Measurements from ENCODE around the gene POM121C. TPM values are rescaled to one million over a fixed set of nuclear protein-coding genes. Genes with fewer than 3 reads are reported as not detected.
"Not testable (repeated sequence)": the region's sequence is repeated elsewhere in the genome, so short reads cannot be mapped to it uniquely, and the experiment has no call there.

Gene POM121C
- total RNA-seq, 1 donor from 2014 or later: 19.5 TPM

DNA sequence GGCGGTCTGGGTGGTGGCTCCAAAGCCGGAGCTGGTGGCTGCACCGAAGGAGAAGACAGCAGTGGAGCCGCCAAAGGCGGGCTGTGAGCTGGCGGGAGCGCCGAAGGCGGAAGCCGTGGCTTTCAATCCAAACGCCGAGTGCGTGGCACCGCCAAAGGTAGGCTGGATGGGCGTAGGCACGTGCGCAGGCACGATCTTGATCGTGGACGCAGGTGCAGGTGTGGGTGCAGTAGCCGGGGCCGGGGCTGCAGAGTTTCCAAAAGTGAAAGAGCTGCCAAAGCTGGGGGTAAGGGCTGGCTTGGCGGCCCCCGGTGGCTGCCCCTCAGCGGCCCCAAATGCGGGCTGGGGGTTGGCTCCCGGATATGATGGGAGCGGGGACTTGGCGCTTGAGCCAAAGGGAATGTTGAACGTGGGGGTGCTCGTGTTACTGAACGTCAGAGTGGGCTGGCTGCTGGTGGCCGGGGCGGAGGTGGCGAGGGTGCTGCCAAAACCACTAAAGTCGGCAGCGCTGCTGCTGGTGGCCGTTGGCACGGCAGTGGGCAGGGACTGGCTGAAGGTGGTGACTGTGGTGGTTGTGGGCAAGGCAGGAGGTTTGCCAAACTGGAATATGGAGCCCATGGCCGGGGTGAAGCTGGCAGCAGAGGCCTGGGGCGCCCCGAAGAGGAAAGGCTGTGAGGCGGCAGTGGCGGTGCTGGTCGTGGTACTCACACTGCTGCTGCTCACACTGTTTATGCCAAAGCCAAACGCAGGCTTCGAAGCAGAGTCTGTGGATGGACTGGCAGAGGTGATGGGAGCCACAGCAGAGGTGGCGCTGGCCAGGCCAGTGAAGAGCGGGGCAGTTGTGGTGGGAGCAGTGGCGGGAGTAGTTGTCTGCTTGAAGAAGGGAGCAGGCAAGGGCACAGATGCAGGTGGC is 64.0 kb downstream of the POM121C start:
- not testable (repeated sequence) for DNase-seq

DNA sequence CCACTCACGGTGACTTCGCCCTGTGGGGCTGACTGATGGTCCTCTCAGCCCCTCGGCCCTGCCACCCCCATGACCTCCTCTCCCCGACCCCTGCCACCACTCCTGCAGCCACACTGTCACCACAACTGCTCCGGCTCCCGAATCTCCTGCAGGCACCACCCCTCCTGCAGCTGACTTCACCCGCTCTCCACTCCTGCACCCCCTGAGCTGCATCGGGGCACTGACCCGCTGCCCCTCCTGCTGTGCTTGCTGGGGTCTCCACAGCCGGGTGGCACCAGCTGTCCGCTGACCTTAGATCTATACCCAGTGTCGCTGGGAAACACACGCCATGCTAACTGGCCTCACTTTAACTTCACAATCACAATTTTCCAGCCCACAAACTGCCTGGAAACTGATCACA is 65.9 kb downstream of the POM121C start:
- DNase-seq: not testable (repeated sequence)

DNA sequence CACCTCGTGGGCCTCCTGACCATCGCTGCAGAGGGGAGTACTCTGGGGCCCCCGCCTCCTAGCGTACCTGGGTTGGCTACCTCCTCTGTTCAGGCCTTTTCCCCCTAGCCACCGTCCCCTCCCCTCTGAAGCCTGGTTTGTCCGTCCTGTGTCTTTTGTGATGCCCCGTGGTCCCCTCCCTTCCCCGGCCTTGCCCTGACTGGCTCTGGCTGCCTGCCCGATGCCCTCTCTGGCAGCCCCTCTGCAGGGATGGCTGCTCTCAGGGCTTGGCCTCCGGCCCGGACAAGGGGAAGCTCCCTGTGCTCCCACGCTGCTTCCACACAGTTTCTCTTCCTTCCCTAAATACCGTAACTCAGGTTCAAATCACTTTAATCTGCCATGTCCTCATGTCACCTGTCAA is 66.4 kb downstream of the POM121C start:
- peak; percentile 30 for DNase-seq

DNA sequence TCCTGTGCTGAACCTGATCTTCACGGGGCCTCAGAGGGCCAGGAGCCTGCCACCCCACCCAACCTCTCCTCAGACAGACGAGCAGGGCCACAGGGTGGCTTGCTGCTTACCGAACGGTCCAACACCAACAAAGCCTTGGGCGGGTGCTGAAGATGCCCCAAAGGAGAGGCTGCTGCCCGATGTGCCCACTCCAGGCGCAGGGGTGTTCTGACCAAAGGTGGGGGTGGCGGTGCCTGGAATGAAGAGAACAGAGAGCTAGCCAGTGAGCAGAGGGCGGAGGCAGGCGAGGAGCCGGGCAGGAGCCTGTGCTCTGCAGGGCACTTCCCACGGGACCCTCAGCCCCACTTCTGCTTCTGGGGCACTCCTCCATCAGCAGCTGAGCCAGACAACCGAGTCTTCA is 66.9 kb downstream of the POM121C start:
- not testable (repeated sequence) for DNase-seq

DNA sequence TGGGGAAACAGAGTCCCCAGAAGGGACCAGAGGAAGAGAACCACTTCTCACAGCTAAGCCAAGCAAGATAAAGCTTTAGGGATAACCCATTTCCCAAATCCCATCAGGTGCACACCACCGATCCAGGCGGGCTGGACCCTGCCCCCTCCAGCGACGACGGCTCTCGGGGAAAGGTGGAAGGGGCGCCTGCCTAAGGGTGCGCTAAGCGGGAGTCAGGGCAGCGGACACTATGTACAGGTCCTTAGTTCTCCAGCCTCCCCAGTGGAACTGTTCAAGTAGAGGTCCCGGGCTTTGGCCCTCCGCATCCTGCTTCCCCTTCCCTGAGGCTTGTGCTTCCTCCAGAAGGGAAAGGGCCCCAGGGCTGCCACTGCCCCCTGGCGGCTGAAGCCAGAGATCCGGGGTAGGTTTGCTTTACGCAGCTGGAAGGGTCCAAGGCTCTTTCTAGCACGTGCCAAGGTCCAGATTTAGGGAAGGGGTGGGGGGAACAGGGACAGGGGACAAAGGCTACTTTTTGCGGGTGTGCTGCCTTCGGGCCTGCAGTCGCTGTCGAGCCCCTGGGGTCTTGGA is 67.7 kb downstream of the POM121C start:
- DNase-seq: not testable (repeated sequence)

DNA sequence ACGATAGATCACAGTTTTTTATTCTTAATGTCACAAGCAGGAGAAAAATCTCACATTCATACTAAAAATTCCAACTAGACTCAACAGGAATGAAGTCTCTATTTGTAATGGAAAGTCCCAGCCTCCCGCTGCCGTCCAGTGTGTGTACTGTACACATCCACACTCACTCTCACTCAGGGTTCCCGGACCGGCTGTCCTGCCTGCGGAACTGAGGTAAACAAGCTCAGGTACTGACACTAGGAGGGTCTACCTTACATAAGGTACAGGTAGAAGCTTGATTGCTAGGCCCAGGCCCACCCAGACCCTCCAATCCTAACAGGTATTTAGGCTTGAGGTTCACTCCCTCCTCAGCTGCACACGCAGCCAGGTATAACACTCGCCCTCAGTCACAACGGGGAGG is 69.3 kb downstream of the POM121C start:
- DNase-seq: not testable (repeated sequence)

DNA sequence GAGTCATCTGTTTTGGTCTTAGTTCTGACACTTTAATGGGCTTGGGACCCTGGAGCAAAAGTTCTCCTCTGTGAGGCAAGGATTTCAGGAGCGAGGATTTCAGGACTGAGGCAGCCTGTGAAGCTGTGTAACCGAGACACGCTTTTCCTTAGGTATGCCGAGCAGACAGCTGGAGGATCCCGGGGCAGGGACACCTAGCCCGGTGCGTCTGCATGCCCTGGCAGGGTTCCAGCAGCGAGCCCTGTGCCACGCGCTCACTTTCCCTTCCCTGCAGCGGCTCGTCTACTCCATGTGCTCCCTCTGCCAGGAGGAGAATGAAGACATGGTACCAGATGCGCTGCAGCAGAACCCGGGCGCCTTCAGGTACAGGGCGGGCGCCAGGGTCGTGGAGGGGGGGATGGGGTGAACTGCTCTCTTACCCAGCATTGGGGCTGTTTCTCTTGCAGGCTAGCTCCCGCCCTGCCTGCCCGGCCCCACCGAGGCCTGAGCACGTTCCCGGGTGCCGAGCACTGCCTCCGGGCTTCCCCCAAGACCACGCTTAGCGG is 70.2 kb downstream of the POM121C start:
- DNase-seq: not testable (repeated sequence)

DNA sequence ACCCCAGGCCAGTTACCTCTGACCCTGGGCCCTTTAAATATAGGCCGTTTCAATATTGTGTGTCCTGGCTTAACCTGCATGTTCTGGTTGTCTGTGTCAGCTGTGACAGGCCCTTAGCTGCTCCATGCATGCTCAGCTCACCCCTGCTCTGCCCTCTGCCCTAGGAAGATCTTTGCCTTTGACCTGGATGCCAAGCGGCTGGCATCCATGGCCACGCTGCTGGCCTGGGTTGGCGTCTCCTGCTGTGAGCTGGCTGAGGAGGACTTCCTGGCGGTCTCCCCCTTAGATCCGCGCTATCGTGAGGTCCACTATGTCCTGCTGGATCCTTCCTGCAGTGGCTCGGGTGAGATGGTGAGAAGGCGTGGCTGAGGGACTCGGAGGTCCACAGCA is 70.7 kb downstream of the POM121C start:
- not testable (repeated sequence) for DNase-seq

DNA sequence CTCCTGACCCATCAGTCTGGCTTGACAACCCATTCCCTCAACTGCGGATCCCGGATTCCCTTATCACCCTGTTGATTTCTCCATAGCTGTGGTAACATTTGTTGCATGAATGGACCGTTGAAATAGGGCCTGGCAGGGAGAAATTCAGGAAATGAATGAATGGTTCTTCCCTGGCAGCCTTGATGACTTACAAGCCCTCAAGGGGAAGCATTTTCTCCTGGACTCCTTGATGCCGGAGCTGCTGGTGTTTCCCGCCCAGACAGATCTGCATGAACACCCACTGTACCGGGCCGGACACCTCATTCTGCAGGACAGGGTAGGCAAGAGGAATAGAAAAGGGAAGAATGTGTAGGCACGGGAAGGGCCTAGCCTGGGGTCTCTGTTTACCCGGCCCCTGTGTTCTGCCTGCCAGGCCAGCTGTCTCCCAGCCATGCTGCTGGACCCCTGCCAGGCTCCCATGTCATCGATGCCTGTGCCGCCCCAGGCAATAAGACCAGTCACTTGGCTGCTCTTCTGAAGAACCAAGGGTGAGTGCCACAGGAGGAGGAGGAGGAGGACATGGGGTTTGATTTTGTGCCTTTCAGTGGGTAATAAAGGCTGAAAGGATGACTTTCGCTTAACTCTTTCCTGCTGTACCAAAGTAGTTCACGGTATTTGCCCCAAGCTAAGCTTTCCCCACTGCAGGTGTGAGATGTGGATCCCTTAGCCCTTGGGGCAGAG is 71.2 kb downstream of the POM121C start:
- peak; percentile 67 for DNase-seq

DNA sequence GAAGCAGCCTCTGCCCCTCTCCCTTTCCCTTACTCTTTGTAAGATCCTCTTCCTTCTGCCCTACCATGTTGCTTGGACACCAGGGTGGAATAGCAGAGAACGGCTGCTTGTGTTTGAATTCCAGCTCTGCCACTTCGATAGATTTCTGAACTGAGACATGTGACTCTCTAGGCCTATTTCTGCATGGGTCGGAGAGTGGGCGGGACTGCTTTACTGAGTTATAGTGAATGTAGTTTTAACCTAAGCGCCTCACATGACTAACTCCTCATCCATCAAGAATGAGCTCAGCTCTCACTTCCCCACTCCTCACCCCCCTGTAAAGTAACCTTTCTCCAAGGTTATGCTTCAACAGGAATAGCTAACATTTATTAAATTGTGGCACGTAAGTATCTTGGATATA is 71.9 kb downstream of the POM121C start:
- not testable (repeated sequence) for DNase-seq

DNA sequence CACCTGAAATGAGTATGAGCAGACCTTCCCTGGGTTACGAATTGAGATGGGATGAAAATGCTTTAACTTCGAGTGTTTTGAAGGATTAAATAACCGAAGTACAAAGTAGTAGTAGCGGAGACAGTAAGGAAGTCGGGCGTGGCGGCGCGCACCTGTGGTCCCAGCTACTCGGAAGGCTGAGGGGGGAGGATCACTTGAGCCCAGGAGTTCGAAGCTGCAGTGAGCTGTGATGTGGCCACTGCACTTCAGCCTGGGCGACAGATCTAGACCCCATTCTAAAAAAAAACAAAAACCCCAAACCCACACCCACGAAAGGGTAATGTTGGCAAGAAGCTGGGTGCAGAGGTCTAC is 75.3 kb downstream of the POM121C start:
- DNase-seq: not testable (repeated sequence)

DNA sequence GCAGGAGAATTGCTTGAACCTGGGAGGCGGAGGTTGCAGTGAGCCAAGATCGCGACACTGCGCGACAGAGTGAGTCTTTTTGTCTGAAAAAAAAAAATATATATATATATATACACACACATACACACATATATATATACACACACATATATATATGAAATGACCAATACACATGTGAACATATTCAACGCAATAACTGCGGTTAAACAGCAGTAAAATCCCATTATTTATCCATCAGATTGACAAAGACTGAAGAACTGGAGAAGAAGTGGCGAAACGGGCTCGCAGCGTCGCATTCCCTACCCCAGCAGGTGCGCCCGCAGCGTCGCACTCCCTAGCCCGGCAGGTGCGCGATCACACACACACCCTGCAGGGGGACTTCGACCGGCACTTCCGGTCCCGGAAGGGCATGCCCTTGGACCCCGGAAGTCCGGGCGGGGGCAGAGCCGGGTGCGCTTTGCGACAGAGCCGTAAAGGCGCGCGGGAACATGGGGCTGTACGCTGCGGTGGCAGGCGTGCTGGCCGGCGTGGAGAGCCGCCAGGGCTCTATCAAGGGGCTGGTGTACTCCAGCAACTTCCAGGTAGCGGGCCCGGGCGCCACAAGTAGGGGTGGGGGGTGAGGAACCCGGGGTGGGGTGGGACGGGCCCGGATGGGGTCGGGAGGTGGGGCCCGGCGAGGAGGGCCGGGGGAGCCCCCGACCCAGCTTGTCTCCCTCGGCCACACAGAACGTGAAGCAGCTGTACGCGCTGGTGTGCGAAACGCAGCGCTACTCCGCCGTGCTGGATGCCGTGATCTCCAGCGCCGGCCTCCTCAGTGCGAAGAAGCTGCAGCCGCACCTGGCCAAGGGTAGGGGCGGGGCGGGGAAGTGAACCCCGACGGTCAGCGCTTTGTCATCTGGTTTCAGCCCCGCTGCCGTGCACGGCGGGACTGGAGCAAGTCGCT is 75.9 kb downstream of the POM121C start:
- not testable (repeated sequence) for DNase-seq

DNA sequence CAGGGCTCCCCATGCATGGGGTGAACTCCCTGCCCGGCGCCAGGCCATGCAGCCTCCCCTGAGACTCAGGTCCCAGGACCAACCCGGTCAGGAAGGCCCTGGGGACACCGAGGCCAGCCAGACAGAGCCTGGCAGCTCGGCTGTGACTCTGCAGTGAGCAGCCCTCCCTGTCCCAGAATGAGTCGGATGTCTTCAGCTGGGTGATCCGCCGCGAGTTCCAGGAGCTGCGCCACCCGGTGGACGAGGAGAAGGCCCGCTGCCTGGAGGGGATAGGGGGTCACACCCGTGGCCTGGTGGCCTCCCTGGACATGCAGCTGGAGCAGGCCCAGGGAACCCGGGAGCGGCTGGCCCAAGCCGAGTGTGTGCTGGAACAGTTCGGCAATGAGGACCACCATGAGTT is 81.4 kb downstream of the POM121C start:
- DNase-seq: not testable (repeated sequence)

DNA sequence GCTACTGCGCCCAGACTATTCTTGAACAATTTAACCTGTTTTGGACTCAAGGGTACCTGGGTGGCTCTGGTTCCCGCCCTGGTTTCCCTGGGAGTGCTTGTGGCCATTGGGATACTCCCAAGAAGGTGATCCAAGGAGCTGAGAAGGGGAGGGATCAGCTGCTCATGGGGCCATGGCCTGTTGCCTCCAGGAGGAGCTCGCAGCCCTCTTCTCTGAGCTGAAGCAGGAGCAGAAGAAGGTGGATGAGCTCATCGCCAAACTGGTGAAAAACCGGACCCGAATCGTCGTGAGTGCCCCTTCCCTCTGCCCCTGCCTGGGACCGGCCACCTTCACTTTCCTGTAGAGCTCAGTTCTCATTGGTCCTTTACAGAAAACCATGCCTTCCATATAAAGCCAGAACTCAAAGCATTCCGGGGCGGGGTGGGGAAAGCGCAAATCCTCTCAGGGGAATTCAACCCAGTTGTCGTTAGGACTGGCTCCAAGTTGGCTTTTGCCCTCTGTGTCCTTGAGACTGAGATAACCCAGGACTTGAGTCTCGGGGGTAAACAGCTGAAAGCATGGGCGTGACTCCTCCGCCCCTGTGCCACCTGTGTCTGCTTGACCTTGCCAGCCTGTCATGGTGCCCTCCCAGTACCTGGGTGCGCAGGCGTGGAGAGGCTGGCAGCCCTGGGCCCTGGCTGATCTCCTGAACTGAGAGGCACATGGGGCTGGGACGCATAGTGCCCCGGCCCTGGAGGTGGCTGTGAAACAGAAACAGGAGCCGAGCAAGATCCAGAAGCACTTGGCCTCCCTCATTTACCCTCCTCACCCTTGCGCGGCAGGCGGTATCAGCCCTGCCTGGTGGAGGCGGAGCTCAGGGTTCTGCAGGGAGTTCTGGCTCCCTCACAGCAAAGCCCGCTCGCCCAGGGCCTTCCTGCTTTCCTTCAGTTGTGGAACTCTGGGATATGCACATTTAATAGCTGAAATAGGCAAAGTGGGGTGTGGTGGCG is 82.3 kb downstream of the POM121C start:
- DNase-seq: not testable (repeated sequence)

DNA sequence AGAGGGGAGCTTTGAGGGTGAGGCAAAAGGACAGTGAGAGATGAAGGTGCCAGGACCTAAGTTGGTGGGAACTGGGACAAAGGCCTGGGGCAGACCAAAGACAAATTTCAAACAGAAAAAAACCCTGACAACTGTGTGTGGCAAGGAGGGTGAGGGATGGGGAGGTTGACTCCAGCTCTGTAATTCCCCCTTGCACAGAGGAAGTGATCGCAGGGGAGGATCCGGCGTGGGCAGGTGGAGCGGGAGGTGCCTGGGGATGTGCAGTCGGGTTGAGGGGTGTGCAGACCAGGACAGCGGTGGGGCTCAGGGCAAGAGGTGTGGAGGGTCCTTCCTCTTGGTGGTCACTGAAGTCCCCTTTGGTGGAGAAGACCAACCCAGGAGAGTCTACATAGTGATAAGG is 85.5 kb downstream of the POM121C start:
- not testable (repeated sequence) for DNase-seq

DNA sequence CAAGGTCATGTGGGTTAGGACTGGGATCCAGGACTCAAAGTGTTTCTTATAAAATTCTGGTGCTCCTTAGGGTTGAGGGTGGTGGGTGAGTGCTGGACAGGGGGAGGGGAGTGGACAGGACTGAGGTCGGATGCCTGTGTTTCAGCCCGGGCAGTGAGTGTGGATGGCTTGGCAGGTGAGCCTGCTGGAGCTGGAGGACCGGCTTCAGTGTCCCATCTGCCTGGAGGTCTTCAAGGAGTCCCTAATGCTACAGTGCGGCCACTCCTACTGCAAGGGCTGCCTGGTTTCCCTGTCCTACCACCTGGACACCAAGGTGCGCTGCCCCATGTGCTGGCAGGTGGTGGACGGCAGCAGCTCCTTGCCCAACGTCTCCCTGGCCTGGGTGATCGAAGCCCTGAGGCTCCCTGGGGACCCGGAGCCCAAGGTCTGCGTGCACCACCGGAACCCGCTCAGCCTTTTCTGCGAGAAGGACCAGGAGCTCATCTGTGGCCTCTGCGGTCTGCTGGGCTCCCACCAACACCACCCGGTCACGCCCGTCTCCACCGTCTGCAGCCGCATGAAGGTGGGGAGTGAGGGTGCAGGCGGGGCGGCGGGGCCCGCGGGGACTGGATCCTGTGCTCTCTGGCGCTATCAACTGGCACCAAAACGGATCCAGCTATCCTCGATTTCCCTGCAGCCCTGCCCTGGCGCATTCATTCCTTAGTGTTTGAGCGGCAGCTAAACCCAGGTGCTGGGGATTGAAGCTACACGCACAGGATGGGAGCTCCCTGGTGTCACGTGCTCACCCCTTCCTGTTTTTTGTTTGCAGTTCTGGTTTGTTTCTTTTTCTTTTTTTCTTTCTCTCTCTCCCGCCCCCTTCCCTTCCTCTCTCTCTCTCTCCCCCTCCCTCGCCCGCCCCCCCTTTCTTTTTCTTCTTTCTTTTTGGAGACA is 87.1 kb downstream of the POM121C start:
- not testable (repeated sequence) for DNase-seq

DNA sequence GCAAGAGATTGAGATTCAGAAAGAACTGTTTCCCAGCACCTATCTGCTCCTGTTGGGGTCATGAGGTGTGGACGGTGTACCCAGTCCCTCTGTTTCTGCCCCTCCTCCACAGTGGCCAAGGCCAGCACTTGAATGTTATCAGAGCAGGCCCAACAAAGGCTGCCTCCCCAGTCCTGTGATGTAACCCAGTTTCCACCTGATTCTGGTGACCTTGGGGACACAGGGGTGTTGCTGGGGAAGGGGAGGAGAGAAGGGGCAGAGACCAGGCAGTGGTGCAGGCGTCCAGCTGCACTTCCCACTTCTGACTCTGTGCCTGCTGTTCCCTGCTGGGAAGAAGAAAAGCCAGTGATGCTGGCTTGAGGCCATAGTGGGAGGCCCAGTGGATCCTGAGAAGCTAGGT is 88.2 kb downstream of the POM121C start:
- not testable (repeated sequence) for DNase-seq

DNA sequence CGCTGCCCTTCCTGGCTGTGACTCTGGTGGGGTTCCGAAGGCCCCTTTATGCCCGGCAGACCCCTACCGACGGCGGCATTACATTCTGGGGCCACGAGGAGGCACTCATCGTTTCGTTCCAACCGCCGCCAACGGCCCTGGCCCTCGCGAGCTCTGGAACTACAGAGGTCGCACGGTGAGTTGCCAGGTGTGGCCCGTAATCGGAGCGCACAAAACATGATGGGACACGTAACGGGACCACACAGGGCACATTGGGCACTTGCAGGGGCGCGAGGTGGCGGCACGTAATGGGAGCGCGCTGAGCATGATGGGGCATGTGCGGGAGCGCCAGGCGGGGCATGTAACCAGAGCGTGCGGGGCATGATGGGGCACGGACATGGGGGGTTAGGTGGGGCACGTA is 90.8 kb downstream of the POM121C start, which contains the start of gene TRIM73:
TRIM73 (plus strand) TSS at position 301 of the 400 bp plus-strand sequence. CDS start 3,305 bp downstream, outside the sequence.
- DNase-seq: not testable (repeated sequence)

DNA sequence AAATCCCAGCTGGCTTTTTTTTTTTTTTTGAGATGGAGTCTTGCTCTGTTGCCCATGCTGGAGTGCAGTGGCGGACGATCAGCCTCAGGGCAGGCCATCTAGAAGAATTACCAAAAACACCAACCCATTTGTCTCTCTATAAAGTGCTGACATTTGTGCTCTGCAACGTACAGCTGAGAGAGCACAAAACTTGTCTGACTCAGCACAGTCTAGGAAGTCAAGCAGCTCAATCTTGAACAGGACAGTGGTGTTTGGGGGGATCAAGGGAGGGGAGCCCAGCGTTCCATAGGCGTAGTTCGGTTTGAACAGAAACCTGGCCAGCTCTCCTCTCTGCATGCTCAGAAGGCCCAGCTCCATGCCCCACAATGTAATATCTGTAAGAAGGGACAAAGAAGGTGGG is 92.9 kb downstream of the POM121C start:
- DNase-seq: not testable (repeated sequence)

Data from tongue (tissue), 2 donors.